ENCODE data around the gene LCLAT1. TPM values are rescaled to one million over a fixed set of nuclear protein-coding genes. Genes with fewer than 3 reads are reported as not detected.
"Not testable (repeated sequence)": the region's sequence is repeated elsewhere in the genome, so short reads cannot be mapped to it uniquely, and the experiment has no call there.

The LCLAT1 gene
- polyA plus RNA-seq, 2 of the 4 experiments (the other 2 are of a cell fraction) = 19.5 to 71.0 TPM

DNA sequence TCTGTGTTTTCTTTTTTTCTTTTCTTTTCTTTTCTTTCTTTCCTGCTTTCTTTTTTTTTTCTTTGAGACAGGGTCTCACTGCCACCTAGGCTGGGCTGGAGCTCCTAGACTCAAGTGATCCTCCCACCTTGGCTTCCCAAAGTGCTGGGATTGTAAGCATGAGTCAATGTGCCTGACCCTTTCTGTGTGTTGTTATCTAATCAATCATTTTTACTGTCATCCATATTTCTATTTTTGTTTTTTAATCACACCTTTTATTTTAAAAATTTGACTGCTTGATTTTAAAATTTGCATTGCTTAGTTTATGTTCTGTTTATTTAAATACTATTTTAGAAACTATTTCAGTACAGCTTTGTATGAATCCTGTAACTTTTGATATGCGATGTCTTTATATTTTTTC lies 19.2 kb downstream of the LCLAT1 start:
- H3K9me3 ChIP-seq = peaks cover 7% of the 10 kb centered on the region; the same call in 1 of the 3 replicates
- WGBS (ENCODE audit: missing lambda C conversion rate) = 100% methylated on average over 1 of the region's 1 CpG
- CTCF ChIA-PET = interaction anchor here (0.6 kb wide), 1 partner anchor 1327 kb away, joined by 3 read pairs; no protein-coding TSS in a partner anchor
- POLR2A ChIA-PET = no interaction called here
- TF ChIP-seq GATA3 (IDR thresholded peaks at IDR 0.05; ENCODE audit: borderline replicate concordance) (no peak), JUN (IDR thresholded peaks at IDR 0.05) (no peak), NPAS2 (CRISPR knock-in tag; IDR thresholded peaks at IDR 0.05; ENCODE audit: borderline replicate concordance) (no peak)
- peaks cover 23% of the 10 kb centered on the region; the same call in 2 of the 3 replicates for H3K4me1 ChIP-seq
- DNase-seq (ENCODE audit: low read depth in 1 of 2, low spot score in 1 of 2) (no peak), FAIRE-seq (no peak), ATAC-seq (no peak)
- H3K4me3 ChIP-seq = no peak overlapping the region
- H3K4me2 ChIP-seq = no peak overlapping the region
- H3K27ac ChIP-seq = no peak overlapping the region

DNA sequence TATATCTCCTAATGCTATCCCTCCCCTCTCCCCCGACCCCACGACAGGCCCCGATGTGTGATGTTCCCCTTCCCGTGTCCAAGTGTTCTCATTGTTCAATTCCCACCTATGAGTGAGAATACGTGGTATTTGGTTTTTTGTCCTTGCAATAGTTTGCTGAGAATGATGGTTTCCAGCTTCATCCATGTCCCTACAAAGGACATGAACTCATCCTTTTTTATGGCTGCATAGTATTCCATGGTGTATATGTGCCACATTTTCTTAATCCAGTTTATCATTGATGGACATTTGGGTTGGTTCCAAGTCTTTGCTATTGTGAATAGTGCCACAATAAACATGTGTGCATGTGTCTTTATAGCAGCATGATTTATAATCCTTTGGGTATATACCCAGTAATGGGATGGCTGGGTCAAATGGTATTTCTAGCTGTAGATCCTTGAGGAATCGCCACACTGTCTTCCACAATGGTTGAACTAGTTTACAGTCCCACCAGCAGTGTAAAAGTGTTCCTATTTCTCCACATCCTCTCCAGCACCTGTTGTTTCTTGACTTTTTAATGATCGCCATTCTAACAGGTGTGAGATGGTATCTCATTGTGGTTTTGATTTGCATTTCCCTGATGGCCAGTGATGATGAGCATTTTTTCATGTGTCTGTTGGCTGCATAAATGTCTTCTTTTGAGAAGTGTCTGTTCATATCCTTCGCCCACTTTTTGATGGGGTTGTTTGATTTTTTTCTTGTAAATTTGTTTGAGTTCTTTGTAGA lies 20.2 kb downstream of the LCLAT1 start:
- H3K4me2 ChIP-seq; CTCF ChIA-PET; H3K9me3 ChIP-seq; H3K27ac ChIP-seq; POLR2A ChIA-PET; H3K4me3 ChIP-seq; ATAC-seq; DNase-seq (ENCODE audit: low read depth in 1 of 2, low spot score in 1 of 2); FAIRE-seq: not testable (repeated sequence)
- 98% methylated on average over 7 of the region's 8 CpGs for WGBS (ENCODE audit: missing lambda C conversion rate)
- peaks cover 31% of the 10 kb centered on the region for H3K4me1 ChIP-seq

DNA sequence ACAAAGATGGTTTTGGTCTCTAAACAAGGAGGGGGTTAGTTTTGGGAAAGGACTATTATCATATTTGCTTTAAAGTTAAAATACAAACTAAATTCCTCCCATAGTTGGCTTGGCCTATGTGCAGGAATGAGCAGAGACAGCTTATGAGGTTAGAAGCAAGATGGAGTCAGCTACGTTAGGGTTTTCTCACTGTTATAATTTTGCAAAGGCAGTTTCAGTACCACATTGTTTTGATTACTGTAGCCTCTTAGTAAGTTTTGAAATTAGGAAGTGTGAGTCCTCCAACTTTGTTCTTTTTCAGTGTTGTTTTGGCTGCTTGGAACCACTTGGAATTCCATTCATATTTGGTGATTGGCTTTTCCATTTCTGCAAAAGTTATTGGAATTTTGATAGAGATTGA lies 23.4 kb downstream of the LCLAT1 start:
- Histone ChIP-seq H3K4me1 (peaks cover 30% of the 10 kb centered on the region), H3K4me2 (no peak overlapping the region), H3K9me3 (peaks cover 7% of the 10 kb centered on the region; the same call in 1 of the 3 replicates), H3K27ac (no peak overlapping the region), H3K4me3 (no peak overlapping the region)
- WGBS (ENCODE audit: missing lambda C conversion rate) = 89% methylated on average over 1 of the region's 1 CpG
- no peak for DNase-seq (ENCODE audit: low read depth in 1 of 2, low spot score in 1 of 2)
- ChIA-PET CTCF (interaction anchor here (0.7 kb wide), 1 partner anchor 237 kb away, joined by 3 read pairs; no protein-coding TSS in a partner anchor), POLR2A (no interaction called here)
- no peak for FAIRE-seq
- TF ChIP-seq, protein P1, sequence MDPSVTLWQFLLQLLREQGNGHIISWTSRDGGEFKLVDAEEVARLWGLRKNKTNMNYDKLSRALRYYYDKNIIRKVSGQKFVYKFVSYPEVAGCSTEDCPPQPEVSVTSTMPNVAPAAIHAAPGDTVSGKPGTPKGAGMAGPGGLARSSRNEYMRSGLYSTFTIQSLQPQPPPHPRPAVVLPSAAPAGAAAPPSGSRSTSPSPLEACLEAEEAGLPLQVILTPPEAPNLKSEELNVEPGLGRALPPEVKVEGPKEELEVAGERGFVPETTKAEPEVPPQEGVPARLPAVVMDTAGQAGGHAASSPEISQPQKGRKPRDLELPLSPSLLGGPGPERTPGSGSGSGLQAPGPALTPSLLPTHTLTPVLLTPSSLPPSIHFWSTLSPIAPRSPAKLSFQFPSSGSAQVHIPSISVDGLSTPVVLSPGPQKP (IDR thresholded peaks at IDR 0.05; ENCODE audit: low read depth, low read length) = no peak
- TF ChIP-seq, protein P2, sequence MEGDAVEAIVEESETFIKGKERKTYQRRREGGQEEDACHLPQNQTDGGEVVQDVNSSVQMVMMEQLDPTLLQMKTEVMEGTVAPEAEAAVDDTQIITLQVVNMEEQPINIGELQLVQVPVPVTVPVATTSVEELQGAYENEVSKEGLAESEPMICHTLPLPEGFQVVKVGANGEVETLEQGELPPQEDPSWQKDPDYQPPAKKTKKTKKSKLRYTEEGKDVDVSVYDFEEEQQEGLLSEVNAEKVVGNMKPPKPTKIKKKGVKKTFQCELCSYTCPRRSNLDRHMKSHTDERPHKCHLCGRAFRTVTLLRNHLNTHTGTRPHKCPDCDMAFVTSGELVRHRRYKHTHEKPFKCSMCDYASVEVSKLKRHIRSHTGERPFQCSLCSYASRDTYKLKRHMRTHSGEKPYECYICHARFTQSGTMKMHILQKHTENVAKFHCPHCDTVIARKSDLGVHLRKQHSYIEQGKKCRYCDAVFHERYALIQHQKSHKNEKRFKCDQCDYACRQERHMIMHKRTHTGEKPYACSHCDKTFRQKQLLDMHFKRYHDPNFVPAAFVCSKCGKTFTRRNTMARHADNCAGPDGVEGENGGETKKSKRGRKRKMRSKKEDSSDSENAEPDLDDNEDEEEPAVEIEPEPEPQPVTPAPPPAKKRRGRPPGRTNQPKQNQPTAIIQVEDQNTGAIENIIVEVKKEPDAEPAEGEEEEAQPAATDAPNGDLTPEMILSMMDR (IDR thresholded peaks at IDR 0.05) = no peak
- TF ChIP-seq MAZ (IDR thresholded peaks at IDR 0.05; ENCODE audit: borderline replicate concordance, low read depth, low read length) = no peak
- TF ChIP-seq, protein P3, sequence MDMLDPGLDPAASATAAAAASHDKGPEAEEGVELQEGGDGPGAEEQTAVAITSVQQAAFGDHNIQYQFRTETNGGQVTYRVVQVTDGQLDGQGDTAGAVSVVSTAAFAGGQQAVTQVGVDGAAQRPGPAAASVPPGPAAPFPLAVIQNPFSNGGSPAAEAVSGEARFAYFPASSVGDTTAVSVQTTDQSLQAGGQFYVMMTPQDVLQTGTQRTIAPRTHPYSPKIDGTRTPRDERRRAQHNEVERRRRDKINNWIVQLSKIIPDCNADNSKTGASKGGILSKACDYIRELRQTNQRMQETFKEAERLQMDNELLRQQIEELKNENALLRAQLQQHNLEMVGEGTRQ (IDR thresholded peaks at IDR 0.05) = no peak
- TF ChIP-seq RAD21 (conservative IDR thresholded peaks at IDR 0.05 in 1 of 2, IDR thresholded peaks at IDR 0.05 in 1 of 2) = no peak
- TF ChIP-seq NR3C1 (IDR thresholded peaks at IDR 0.05) = no peak
- TF ChIP-seq, protein P4, sequence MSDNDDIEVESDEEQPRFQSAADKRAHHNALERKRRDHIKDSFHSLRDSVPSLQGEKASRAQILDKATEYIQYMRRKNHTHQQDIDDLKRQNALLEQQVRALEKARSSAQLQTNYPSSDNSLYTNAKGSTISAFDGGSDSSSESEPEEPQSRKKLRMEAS (IDR thresholded peaks at IDR 0.05) = no peak
- ATAC-seq = no peak

DNA sequence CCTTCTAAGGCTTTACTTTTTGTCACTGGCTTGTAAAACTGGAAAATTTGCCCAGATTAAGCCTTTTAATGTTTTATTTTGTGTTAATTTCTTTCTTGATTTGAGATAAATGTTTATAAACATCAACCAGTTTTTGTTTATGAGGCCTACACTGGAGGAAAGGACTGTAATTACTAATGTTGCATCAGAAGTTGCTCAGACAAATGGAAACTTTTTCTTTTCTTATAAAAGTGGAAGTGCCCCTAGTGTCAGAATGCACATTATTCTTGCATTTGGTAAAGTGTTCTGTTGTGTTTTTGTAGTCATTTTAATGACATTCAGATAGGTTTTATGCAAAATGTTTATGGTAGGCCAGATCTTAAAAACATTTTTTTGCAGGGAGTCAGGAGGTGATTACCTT lies 25.3 kb downstream of the LCLAT1 start:
- FAIRE-seq (no peak), ATAC-seq (no peak), DNase-seq (ENCODE audit: low read depth in 1 of 2, low spot score in 1 of 2) (no peak)
- H3K9me3 ChIP-seq = peaks cover 7% of the 10 kb centered on the region; the same call in 1 of the 3 replicates
- peak overlapping the region; percentile 11; the same call in 1 of the 3 replicates for H3K4me2 ChIP-seq
- H3K27ac ChIP-seq = peak overlapping the region in 1 of 2 experiments; percentile 20; a peak in 1 of 6 replicates
- ChIA-PET POLR2A (no interaction called here), CTCF (interaction anchor here (0.6 kb wide), 1 partner anchor 302 kb away, joined by 6 read pairs; no protein-coding TSS in a partner anchor)
- no peak for TF ChIP-seq ZSCAN20 (CRISPR knock-in tag; IDR thresholded peaks at IDR 0.05)
- no peak for TF ChIP-seq RAD21 (conservative IDR thresholded peaks at IDR 0.05 in 1 of 2, IDR thresholded peaks at IDR 0.05 in 1 of 2)
- no peak for TF ChIP-seq FOXS1 (CRISPR knock-in tag; IDR thresholded peaks at IDR 0.05)
- TF ChIP-seq HOXB5 (CRISPR knock-in tag; IDR thresholded peaks at IDR 0.05) = no peak
- TF ChIP-seq FOSB (CRISPR knock-in tag; IDR thresholded peaks at IDR 0.05) = no peak
- no peak for TF ChIP-seq SREBF2 (IDR thresholded peaks at IDR 0.05)
- no peak for TF ChIP-seq MAZ (IDR thresholded peaks at IDR 0.05; ENCODE audit: borderline replicate concordance, low read depth, low read length)
- TF ChIP-seq, protein P2 (IDR thresholded peaks at IDR 0.05) = no peak
- no peak for TF ChIP-seq ZC3H11A (IDR thresholded peaks at IDR 0.05)
- TF ChIP-seq, protein P5, sequence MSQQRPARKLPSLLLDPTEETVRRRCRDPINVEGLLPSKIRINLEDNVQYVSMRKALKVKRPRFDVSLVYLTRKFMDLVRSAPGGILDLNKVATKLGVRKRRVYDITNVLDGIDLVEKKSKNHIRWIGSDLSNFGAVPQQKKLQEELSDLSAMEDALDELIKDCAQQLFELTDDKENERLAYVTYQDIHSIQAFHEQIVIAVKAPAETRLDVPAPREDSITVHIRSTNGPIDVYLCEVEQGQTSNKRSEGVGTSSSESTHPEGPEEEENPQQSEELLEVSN (IDR thresholded peaks at IDR 0.05; ENCODE audit: borderline replicate concordance, low read depth) = no peak
- no peak for TF ChIP-seq RNF2 (IDR thresholded peaks at IDR 0.05; ENCODE audit: borderline replicate concordance, low read depth)
- no peak for TF ChIP-seq HOXB13 (CRISPR knock-in tag; IDR thresholded peaks at IDR 0.05; ENCODE audit: low read depth)
- no peak overlapping the region for H3K4me3 ChIP-seq
- peaks cover 23% of the 10 kb centered on the region for H3K4me1 ChIP-seq
